T-helper 1 cell treated with Interleukin-12 subunit alpha and Interleukin-12 subunit beta and Interleukin-4 antibody, amounts not matched to agents 30 μg/mL and 1 μg/mL, for 36 hours (primary cell): Measurements from ENCODE around the gene PCMTD2.
"Not testable (repeated sequence)": the region's sequence is repeated elsewhere in the genome, so short reads cannot be mapped to it uniquely, and the experiment has no call there.

Experiments used
- H3K27ac Mint-ChIP-seq: one replicate; pipeline ENCODE4 v1.8.0; 2021; ENCODE audit warnings: mild to moderate bottlenecking, mixed read lengths
- H3K27me3 Mint-ChIP-seq: one replicate; pipeline ENCODE4 v1.8.0; 2021; ENCODE audit warnings: low read depth, mixed read lengths
- H3K36me3 Mint-ChIP-seq: one replicate; pipeline ENCODE4 v1.8.0; 2021; ENCODE audit warnings: low read depth, mixed read lengths
- H3K4me1 Mint-ChIP-seq: one replicate; pipeline ENCODE4 v1.8.0; 2021; ENCODE audit warnings: low read depth, mixed read lengths
- H3K4me3 Mint-ChIP-seq: one replicate; pipeline ENCODE4 v1.8.0; 2021; ENCODE audit warnings: mild to moderate bottlenecking, moderate library complexity, mixed read lengths
- H3K9me3 Mint-ChIP-seq: one replicate; pipeline ENCODE4 v1.8.0; 2021; ENCODE audit warnings: mixed read lengths

The PCMTD2 gene

GRCh38 chr20:64315884-64316283 lies 60.3 kb downstream of the PCMTD2 start:
- not testable (repeated sequence) for H3K9me3 Mint-ChIP-seq, H3K4me3 Mint-ChIP-seq, H3K36me3 Mint-ChIP-seq, H3K4me1 Mint-ChIP-seq, H3K27ac Mint-ChIP-seq
- H3K27me3 Mint-ChIP-seq, result peaks cover 36% of the 10 kb centered on the region

- H3K9me3 Mint-ChIP-seq, H3K36me3 Mint-ChIP-seq, H3K4me3 Mint-ChIP-seq, H3K27ac Mint-ChIP-seq, H3K4me1 Mint-ChIP-seq: not testable (repeated sequence)
- peaks cover 36% of the 10 kb centered on the region for H3K27me3 Mint-ChIP-seq
Measured at GRCh38 chr20:64316415-64317083, 61.0 kb downstream of the PCMTD2 start.

- H3K9me3 Mint-ChIP-seq, H3K27ac Mint-ChIP-seq, H3K4me1 Mint-ChIP-seq, H3K36me3 Mint-ChIP-seq, H3K4me3 Mint-ChIP-seq: not testable (repeated sequence)
- H3K27me3 Mint-ChIP-seq, result peaks cover 36% of the 10 kb centered on the region
Measured at GRCh38 chr20:64317331-64317730, 61.8 kb downstream of the PCMTD2 start.

GRCh38 chr20:64318056-64318455 lies 62.5 kb downstream of the PCMTD2 start:
- not testable (repeated sequence) for H3K9me3 Mint-ChIP-seq, H3K4me3 Mint-ChIP-seq
- H3K27me3 Mint-ChIP-seq, result peaks cover 36% of the 10 kb centered on the region

GRCh38 chr20:64322031-64322789 lies 66.7 kb downstream of the PCMTD2 start:
- H3K27ac Mint-ChIP-seq, H3K4me3 Mint-ChIP-seq, H3K9me3 Mint-ChIP-seq, H3K36me3 Mint-ChIP-seq, H3K4me1 Mint-ChIP-seq: not testable (repeated sequence)
- H3K27me3 Mint-ChIP-seq, result peaks cover 23% of the 10 kb centered on the region

More at GRCh38 chr20:64318056-64318455, 62.5 kb downstream of the PCMTD2 start:
- not testable (repeated sequence) for H3K27ac Mint-ChIP-seq, H3K36me3 Mint-ChIP-seq, H3K4me1 Mint-ChIP-seq
